K562 (cell line): Measurements from ENCODE around the gene TMED4. TPM values are rescaled to one million over a fixed set of nuclear protein-coding genes. Genes with fewer than 3 reads are reported as not detected.

Experiments used
- IRF2 ChIP-seq: sonication (generic); formaldehyde crosslinking; IDR thresholded peaks from 2 replicates; pipeline ENCODE4 v1.8.1; 2022; ENCODE audit warnings: mild to moderate bottlenecking, missing genetic modification reagents
- MGA ChIP-seq: fragments of 450-650 bp; IDR thresholded peaks from 2 replicates; pipeline ENCODE4 v1.6.1; 2016; ENCODE audit warnings: mild to moderate bottlenecking, moderate library complexity
- RBBP5 ChIP-seq: fragments of 200-600 bp; sonication (generic); IDR thresholded peaks from 2 replicates; pipeline ENCODE4 v1.6.1; 2012; ENCODE audit warnings: borderline replicate concordance, mild to moderate bottlenecking, low read length, control low read depth, inconsistent platforms; ENCODE audit not compliant: insufficient read depth, poor library complexity, severe bottlenecking
- RUNX1 ChIP-seq: sonication (generic); IDR thresholded peaks from 2 replicates; pipeline ENCODE4 v1.6.1; 2016; ENCODE audit warnings: antibody characterized with exemption, low read depth
- SETDB1 ChIP-seq: IDR thresholded peaks from one replicate; pipeline ENCODE4 v1.6.1; 2012; ENCODE audit warnings: low read length, control low read depth, inconsistent platforms
- SMAD1 ChIP-seq: fragments of 150-350 bp; IDR thresholded peaks from 2 replicates; pipeline ENCODE4 v1.6.1; 2014; ENCODE audit warnings: low read length, low read depth; ENCODE audit not compliant: partially characterized antibody
- SREBF2 ChIP-seq: sonication (generic); formaldehyde crosslinking; IDR thresholded peaks from 2 replicates; pipeline ENCODE4 v1.4.0; 2020; ENCODE audit warnings: mild to moderate bottlenecking, missing genetic modification reagents
- TEAD2 ChIP-seq: fragments of 450-650 bp; IDR thresholded peaks from 2 replicates; pipeline ENCODE4 v1.6.1; 2016; ENCODE audit warnings: missing genetic modification characterization, control low read depth, missing compliant biosample characterization
- XRCC5 ChIP-seq: fragments of 200-400 bp; formaldehyde crosslinking; IDR thresholded peaks from 2 replicates; pipeline ENCODE4 v1.6.1; 2017; ENCODE audit warnings: low read depth, mild to moderate bottlenecking, low read length
- ZNF12 ChIP-seq: sonication (generic); formaldehyde crosslinking; IDR thresholded peaks from 2 replicates; pipeline ENCODE4 v1.4.0; 2020; ENCODE audit warnings: mild to moderate bottlenecking, missing genetic modification reagents
- ZNF431 ChIP-seq: sonication (generic); formaldehyde crosslinking; IDR thresholded peaks from 2 replicates; pipeline ENCODE4 v1.8.0; 2022; ENCODE audit warnings: mild to moderate bottlenecking, missing genetic modification reagents
- polyA plus RNA-seq, 8 experiments: library from polyadenylated mRNA; depleted of rRNA in 4 of 8; stranded (reverse) in 5 of 8; unstranded in 3 of 8; fragments of >200 nt; fragmentation: Nextera tagmentation in 2 of 8; fragmentation: Illumina TruSeq in 1 of 8; extraction: Ambion mirVana in 2 of 8; extraction: Trizol in 1 of 8; gene quantifications; 2 replicates each; pipeline versions ENCODE4 v1.2.1 to v1.2.3, GENCODE V29; 2011 to 2014; ENCODE audit warnings: inconsistent platforms in 1 of 8, missing spikeins in 1 of 8
- total RNA-seq, 7 experiments: library from RNA; depleted of rRNA in 6 of 7; stranded (reverse); fragments of >200 nt in 6 of 7; fragmentation: Illumina TruSeq in 2 of 7; extraction: Trizol in 2 of 7; gene quantifications; 2 replicates each; pipeline versions ENCODE4 v1.2.1 to v1.2.3, GENCODE V29; 2011 to 2021; ENCODE audit warnings: low replicate concordance in 1 of 7
- TF ChIP-seq, protein P1 (sequence below): fragments of 250-450 bp; sonication (Bioruptor Pico); IDR thresholded peaks from 2 replicates; pipeline ENCODE4 v1.8.0; 2022; ENCODE audit warnings: inconsistent platforms

The TMED4 gene
- total and polyA plus RNA-seq, 9 of the 15 experiments (the other 6 are each of a cell fraction or from before 2014, with no cell fraction given): 20.3 to 64.0 (median 42.1) TPM

DNA sequence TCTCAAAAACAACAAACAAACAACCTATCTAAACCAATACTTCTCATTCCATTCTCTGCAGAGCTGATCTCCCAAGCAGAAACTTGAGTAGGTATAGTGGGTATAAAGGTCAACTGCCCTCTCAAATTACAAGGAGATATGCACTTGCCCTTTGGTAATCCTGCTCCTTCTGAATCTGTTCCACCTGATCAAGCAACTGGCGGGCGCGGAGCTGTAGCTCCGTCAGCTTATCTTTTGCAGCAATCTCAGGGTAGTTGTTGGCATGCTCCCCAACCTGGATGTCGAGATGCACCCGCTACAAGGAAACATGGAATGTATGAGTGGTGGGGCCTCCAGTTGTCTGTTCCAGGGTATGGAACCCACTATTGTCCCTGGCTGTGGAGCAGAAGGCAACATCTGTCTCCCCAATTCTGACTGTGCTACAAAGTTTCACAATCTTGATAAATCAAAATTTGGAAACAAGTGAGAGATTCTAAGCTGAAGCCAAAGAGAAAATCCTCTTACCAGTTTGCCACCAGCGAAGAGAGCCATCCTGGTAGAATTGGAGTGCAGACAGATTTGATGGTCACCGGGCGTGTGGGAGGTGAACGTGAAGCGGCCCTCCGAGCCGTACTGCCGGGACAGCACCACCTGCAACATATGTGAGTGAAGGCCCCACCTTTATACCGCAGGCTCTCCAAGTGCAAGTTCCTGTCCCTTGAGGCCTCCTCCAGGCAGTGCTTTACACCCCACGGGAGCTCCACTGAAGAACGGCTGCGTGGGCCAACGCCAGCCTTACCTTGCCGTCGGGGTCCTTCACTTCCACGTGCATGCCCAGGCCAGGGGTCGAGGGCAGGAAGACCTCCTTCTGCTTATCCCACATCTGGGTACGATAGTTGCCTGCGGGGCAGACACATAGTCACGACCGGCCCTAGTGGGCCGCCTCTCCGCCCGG is 819 bp downstream of the TMED4 start (continued):
- peak; percentile 74 for TF ChIP-seq MGA
- TF ChIP-seq SETDB1: no peak
- no peak for TF ChIP-seq TEAD2 (tag)
- TF ChIP-seq SMAD1: no peak
- TF ChIP-seq ZNF12 (CRISPR knock-in tag): no peak; the same call in 1 of the 2 replicates
- TF ChIP-seq IRF2 (CRISPR knock-in tag): no peak
- no peak for TF ChIP-seq RBBP5
- TF ChIP-seq RUNX1: no peak
- TF ChIP-seq SREBF2: no peak
- TF ChIP-seq ZNF431 (CRISPR knock-in tag): 0 out of 2 replicates have a peak, but pooled peaks have one; percentile 37
- TF ChIP-seq, protein P1, sequence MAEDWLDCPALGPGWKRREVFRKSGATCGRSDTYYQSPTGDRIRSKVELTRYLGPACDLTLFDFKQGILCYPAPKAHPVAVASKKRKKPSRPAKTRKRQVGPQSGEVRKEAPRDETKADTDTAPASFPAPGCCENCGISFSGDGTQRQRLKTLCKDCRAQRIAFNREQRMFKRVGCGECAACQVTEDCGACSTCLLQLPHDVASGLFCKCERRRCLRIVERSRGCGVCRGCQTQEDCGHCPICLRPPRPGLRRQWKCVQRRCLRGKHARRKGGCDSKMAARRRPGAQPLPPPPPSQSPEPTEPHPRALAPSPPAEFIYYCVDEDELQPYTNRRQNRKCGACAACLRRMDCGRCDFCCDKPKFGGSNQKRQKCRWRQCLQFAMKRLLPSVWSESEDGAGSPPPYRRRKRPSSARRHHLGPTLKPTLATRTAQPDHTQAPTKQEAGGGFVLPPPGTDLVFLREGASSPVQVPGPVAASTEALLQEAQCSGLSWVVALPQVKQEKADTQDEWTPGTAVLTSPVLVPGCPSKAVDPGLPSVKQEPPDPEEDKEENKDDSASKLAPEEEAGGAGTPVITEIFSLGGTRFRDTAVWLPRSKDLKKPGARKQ: no peak
- no peak for TF ChIP-seq XRCC5
